HEK293T (cell line): ENCODE measurements around the gene CANT1.

Experiments
- CTCF ChIA-PET: fragments of 350-600 bp; formaldehyde crosslinking; extraction: SDS; loops from one replicate; lab custom pipeline; 2021; ENCODE audit warnings: antibody characterized with exemption, inconsistent platforms; lab: Yijun Ruan, JAX
- POLR2A ChIA-PET: fragments of 350-600 bp; formaldehyde crosslinking; extraction: SDS; loops from one replicate; lab custom pipeline; 2020; ENCODE audit warnings: antibody characterized with exemption, inconsistent platforms; lab: Yijun Ruan, JAX
- DNase-seq: peaks from one replicate; pipeline ENCODE4 v3.0.0; 2012; ENCODE audit warnings: mixed read lengths; ENCODE audit errors: extremely low spot score
- ARNT ChIP-seq: fragments of 450-650 bp; IDR thresholded peaks from 2 replicates; pipeline ENCODE4 v1.6.1; 2017; ENCODE audit warnings: mild to moderate bottlenecking
- BHLHE40 ChIP-seq: fragments of 450-650 bp; IDR thresholded peaks from 2 replicates; pipeline ENCODE4 v1.6.1; 2016; ENCODE audit warnings: mild to moderate bottlenecking, moderate library complexity, borderline replicate concordance
- CTBP1 ChIP-seq: fragments of 450-650 bp; IDR thresholded peaks from 2 replicates; pipeline ENCODE4 v1.6.1; 2016; ENCODE audit warnings: borderline replicate concordance
- ELF4 ChIP-seq: fragments of 450-650 bp; IDR thresholded peaks from 2 replicates; pipeline ENCODE4 v1.6.1; 2017; ENCODE audit warnings: antibody characterized with exemption
- FOXA1 ChIP-seq: fragments of 450-650 bp; IDR thresholded peaks from 2 replicates; pipeline ENCODE4 v1.6.1; 2016; ENCODE audit warnings: mild to moderate bottlenecking
- FOXK2 ChIP-seq: fragments of 450-650 bp; IDR thresholded peaks from 2 replicates; pipeline ENCODE4 v1.6.1; 2016; ENCODE audit warnings: mild to moderate bottlenecking
- FOXM1 ChIP-seq: fragments of 450-650 bp; IDR thresholded peaks from 2 replicates; pipeline ENCODE4 v1.6.1; 2017; ENCODE audit warnings: mild to moderate bottlenecking, borderline replicate concordance
- L3MBTL2 ChIP-seq: fragments of 450-650 bp; conservative IDR thresholded peaks from 2 replicates; pipeline ENCODE4 v1.6.1; 2016; ENCODE audit warnings: mild to moderate bottlenecking
- LEF1 ChIP-seq: fragments of 450-650 bp; IDR thresholded peaks from 2 replicates; pipeline ENCODE4 v1.6.1; 2017; ENCODE audit warnings: mild to moderate bottlenecking, borderline replicate concordance
- NFRKB ChIP-seq: fragments of 450-650 bp; IDR thresholded peaks from 2 replicates; pipeline ENCODE4 v1.6.1; 2016; ENCODE audit warnings: mild to moderate bottlenecking, moderate library complexity
- SP1 ChIP-seq: fragments of 450-650 bp; IDR thresholded peaks from 2 replicates; pipeline ENCODE4 v1.6.1; 2017
- SUZ12 ChIP-seq: fragments of 450-650 bp; IDR thresholded peaks from 2 replicates; pipeline ENCODE4 v1.6.1; 2016; ENCODE audit warnings: mild to moderate bottlenecking
- TARDBP ChIP-seq: fragments of 450-650 bp; IDR thresholded peaks from 2 replicates; pipeline ENCODE4 v1.6.1; 2016
- ZNF384 ChIP-seq: fragments of 450-650 bp; IDR thresholded peaks from 2 replicates; pipeline ENCODE4 v1.6.1; 2016
- TF ChIP-seq, protein P1 (sequence below): fragments of 450-650 bp; IDR thresholded peaks from 2 replicates; pipeline ENCODE4 v1.6.1; 2016

CANT1 gene

DNA sequence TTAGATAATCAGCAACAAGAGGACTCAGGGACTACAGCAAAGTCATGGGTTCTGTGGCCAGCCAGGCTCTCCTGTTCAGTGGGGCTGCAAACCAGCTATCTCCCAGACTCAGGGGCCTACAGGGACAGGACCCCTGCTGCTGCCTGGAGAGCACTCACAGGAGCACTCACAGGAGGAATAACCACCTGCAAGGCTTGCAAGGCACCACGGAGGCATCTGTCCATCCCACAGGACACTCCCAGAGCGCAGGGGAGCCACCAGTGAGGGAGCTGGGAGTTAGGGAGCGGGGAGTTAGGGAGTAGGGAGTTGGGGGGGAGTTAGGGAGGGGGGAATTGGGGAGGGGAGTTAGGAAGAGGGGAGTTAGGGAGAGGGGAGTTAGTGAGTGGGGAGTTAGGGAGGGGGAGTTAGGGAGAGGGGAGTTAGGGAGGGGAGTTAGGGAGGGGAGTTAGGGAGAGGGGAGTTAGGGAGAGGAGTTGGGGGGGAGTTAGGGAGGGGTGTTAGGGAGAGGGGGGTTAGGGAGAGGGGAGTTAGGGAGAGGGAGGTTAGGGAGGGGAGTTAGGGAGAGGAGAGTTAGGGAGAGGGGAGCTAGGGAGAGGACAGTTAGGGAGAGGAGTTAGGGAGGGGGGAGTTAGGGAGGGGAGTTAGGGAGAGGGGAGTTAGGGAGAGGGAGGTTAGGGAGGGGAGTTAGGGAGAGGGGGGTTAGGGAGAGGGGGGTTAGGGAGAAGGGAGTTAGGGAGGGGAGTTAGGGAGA lies 5.7 kb downstream of the CANT1 start:
- TF ChIP-seq FOXA1 (no peak), ARNT (no peak), TARDBP (no peak), L3MBTL2 (no peak), ELF4 (no peak), LEF1 (no peak)
- TF ChIP-seq, protein P1, sequence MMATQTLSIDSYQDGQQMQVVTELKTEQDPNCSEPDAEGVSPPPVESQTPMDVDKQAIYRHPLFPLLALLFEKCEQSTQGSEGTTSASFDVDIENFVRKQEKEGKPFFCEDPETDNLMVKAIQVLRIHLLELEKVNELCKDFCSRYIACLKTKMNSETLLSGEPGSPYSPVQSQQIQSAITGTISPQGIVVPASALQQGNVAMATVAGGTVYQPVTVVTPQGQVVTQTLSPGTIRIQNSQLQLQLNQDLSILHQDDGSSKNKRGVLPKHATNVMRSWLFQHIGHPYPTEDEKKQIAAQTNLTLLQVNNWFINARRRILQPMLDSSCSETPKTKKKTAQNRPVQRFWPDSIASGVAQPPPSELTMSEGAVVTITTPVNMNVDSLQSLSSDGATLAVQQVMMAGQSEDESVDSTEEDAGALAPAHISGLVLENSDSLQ, result no peak
- POLR2A ChIA-PET, result no interaction called here
- CTCF ChIA-PET, result no interaction called here
- no peak for DNase-seq

DNA sequence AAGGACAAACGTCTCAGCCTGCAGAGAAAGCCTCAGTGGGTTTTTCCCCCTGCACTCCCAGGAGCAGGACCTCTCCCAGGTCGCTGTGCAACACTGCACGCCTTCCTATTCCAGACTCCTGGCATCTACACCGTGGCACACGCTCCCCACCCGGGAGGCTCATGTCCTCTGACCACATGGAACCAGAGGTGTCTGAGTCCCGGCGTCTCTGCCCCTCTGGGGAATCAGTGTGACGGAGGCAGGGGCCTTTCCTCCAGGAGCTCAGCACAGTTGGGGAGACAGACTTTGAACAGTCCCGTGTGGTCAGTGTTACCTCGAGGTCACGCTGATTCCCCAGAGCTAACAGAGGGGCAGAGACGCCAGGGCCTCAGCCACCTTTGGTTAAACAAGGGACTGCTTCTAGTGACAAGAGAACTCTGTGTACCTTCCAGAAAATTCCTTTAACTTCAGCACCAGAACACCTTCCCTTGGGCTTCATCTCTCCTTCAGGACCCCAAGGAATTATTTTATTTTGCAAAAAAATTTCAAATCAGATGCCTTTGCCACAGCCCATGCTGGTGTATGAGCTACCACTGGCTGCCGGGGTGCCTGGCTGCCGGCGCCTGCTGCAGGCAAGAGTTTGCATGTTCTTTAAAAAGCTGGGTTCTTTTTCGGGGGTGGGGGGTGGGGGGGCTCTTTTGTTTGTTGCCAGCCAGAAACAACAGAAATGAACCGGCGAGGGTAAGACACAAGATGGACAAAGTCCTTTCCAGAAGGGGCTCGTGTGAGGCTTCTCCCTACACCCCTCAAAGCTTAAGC lies 6.6 kb downstream of the CANT1 start:
- DNase-seq, result no peak
- TF ChIP-seq TARDBP (no peak), SUZ12 (no peak), FOXA1 (no peak), LEF1 (no peak), ARNT (no peak), ELF4 (no peak), NFRKB (no peak), BHLHE40 (no peak), FOXK2 (no peak)
- POLR2A ChIA-PET, result no interaction called here
- CTCF ChIA-PET, result interaction anchor here (0.6 kb wide), 1 partner anchor 140 kb away, joined by 3 read pairs; no protein-coding TSS in a partner anchor

DNA sequence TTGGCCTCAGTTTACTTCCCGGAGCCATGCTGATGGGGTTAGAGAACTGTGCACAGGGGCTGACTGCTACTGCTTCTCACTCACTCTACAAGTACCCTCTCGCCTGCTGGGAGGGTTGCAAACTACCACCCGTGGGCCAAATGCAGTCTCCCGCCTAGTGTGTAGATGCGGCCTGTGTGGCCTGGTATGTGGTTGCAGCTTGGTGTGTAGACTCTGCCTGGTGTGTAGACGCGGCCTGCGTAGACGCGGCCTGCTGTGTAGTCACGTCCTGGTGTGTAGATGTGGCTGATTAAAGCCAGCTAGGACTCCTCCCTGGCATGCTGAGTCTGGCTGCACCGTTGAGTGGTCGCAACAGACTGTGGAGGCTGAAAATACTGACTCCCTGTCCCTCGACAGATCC lies 7.3 kb downstream of the CANT1 start:
- no peak for DNase-seq
- POLR2A ChIA-PET, result no interaction called here
- no peak for TF ChIP-seq L3MBTL2
- no peak for TF ChIP-seq SP1
- no peak for TF ChIP-seq FOXA1
- CTCF ChIA-PET, result no interaction called here

DNA sequence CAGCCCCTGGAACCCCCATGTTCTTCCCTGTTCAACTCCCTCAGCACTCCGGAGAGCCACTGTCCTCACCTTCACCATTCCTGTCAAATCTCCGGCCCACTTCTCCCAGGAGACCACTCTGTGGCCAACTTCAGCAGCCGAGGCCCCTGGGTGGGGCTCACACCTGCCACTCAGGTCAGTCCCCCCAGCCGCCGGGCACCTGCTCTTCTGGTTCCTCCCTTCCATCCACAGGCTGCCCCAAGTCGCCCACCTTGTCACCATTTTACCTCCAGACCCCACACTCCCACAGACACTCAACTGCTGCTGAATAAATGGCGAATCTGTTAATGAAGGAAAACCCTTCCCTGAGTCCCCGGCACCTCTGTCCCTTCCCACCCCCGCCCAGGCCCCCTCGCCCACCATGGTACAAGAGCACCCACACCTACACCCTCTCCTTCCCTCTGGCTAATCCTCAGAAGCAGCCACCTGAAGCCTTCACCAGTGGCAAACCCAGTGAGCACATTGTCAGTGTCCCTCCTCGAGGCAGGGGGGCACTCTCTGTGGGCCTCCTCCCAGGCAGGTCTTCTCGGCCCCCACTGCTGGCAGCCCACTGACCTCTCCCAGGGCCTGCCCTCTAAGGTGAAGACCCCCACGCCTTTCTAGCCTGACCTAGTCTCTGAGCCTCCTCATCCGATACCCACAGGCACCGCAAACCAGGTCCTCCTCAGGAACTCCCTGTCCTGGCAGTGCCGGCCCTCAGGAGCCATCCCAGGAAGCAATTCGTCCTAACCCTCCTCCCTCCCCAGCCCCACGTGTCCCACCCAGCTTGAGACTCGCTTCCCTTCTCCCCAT lies 8.2 kb downstream of the CANT1 start:
- POLR2A ChIA-PET, result no interaction called here
- no peak for TF ChIP-seq CTBP1
- TF ChIP-seq ELF4, result no peak
- TF ChIP-seq ARNT, result no peak
- TF ChIP-seq LEF1, result no peak
- TF ChIP-seq SP1, result no peak
- no peak for TF ChIP-seq FOXK2
- no peak for TF ChIP-seq FOXM1
- TF ChIP-seq TARDBP, result no peak
- no peak for TF ChIP-seq SUZ12
- TF ChIP-seq NFRKB, result no peak
- TF ChIP-seq BHLHE40, result no peak
- TF ChIP-seq L3MBTL2, result no peak
- no peak for DNase-seq
- CTCF ChIA-PET, result no interaction called here

DNA sequence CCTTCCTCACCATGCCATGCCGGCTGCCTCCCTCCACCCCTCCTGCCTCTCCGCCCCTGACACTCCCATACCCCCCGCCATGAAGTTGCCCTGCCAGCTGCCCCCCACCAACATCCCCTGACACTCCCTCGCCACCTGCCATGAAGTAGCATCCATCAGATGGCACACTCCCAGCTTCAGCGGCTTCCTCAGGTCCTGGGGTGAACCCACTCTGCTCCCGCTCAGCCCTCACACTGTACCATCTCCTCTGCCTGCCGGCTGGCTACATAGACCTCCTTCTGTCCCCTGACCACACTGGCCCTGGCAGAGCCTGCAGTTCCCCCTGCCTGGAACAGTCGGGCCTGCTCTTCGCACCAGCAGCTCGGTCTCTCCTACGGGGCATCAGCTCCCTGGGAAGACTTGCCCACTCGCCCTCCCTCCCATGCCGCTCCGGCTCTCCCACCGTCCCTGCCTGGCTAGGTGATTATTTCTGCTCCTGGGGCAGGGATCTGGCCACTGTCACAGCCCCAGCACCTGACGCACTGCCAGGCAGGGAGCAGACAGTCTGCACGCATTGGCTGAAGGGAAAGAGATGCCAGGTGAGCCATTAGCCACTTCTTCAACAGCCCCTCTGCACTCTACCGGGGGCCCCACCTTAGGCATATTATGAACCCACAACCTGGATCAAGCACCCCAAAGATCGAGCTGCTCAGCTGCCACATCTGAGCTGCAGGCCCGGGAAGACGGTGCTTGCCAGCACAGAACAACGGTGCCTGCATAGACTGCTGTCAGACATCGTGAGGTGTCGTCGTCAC lies 9.0 kb downstream of the CANT1 start:
- ChIA-PET POLR2A (interaction anchor here (0.8 kb wide), 1 partner anchor 9 kb away, joined by 3 read pairs; the partner anchor contains the start of gene CANT1), CTCF (no interaction called here)
- TF ChIP-seq, protein P1, result no peak
- TF ChIP-seq FOXM1 (no peak), ZNF384 (no peak)
- no peak for DNase-seq

DNA sequence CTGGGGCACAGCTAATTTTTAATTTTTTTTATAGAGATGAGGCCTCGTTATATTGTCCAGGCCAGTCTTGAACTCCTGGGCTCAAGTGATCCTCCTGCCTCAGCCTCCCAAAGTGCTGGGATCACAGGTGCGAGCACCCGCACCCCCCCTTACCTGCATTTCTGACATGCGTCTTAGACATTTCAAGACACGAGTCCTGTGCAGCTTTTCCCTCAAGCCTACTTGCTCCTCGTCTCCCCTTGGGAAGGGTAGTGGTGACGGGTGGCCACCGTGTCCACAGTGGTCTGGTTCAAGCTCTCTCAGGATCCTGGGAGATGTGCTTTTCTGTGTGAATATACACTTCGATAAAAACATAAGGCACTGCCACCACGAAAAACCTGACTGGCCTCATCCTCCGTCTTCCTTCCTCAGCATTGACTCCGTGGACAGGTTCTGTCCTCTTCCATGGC lies 9.6 kb downstream of the CANT1 start:
- DNase-seq, result no peak
- TF ChIP-seq BHLHE40, result no peak
- TF ChIP-seq TARDBP, result no peak
- TF ChIP-seq, protein P1, result no peak
- ChIA-PET CTCF (interaction anchor here (0.7 kb wide), 1 partner anchor 25 kb away, joined by 3 read pairs; no protein-coding TSS in a partner anchor), POLR2A (interaction anchor here (0.8 kb wide), 1 partner anchor 10 kb away, joined by 3 read pairs; the partner anchor contains the start of gene CANT1)
